Astrocyte (in vitro differentiated cells and primary cell): Measurements from ENCODE around the gene FJX1. TPM values are rescaled to one million over a fixed set of nuclear protein-coding genes. Genes with fewer than 3 reads are reported as not detected.
A peak's percentile ranks its signal among the peaks of the same experiment; 100 is the strongest.

Experiments
- DNase-seq: peaks from one replicate; pipeline ENCODE4 v3.0.0-alpha.2; 2010; ENCODE audit warnings: low read depth
- FAIRE-seq: peaks from 2 replicates; lab custom pipeline; 2011; peaks lifted over from hg19 to GRCh38; lab: Jason Lieb, UNC
- H2AFZ ChIP-seq: 2 replicates; pipeline ENCODE4 v1.6.0; 2012; ENCODE audit warnings: low read depth, low read length, inconsistent platforms
- H3K27ac ChIP-seq: 2 replicates; pipeline ENCODE4 v1.5.1; 2011; ENCODE audit warnings: low read depth, low read length, inconsistent platforms
- H3K27me3 ChIP-seq: 2 replicates; pipeline ENCODE4 v1.6.0; 2011; ENCODE audit warnings: low read length, inconsistent platforms; ENCODE audit not compliant: insufficient read depth
- H3K36me3 ChIP-seq: 2 replicates; pipeline ENCODE4 v1.5.1; 2011; ENCODE audit warnings: low read length, inconsistent platforms; ENCODE audit not compliant: insufficient read depth
- H3K4me1 ChIP-seq: 2 replicates; pipeline ENCODE4 v1.5.1; 2011; ENCODE audit warnings: low read length, inconsistent platforms; ENCODE audit not compliant: insufficient read depth
- H3K4me2 ChIP-seq: 2 replicates; pipeline ENCODE4 v1.6.0; 2012; ENCODE audit warnings: low read length, inconsistent platforms
- H3K4me3 ChIP-seq: 2 replicates; pipeline ENCODE4 v1.5.1; 2011; ENCODE audit warnings: low read depth, mild to moderate bottlenecking, low read length, inconsistent platforms; ENCODE audit not compliant: insufficient read depth
- H3K79me2 ChIP-seq: 2 replicates; pipeline ENCODE4 v1.6.0; 2012; ENCODE audit warnings: mild to moderate bottlenecking, low read length, inconsistent platforms; ENCODE audit not compliant: insufficient read depth
- H3K9ac ChIP-seq: 2 replicates; pipeline ENCODE4 v1.6.0; 2012; ENCODE audit warnings: mild to moderate bottlenecking, low read length, inconsistent platforms
- H3K9me3 ChIP-seq: 2 replicates; pipeline ENCODE4 v1.5.1; 2012; ENCODE audit warnings: low read depth, mild to moderate bottlenecking, low read length, inconsistent platforms; ENCODE audit not compliant: insufficient read depth
- H4K20me1 ChIP-seq: 2 replicates; pipeline ENCODE4 v1.6.0; 2012; ENCODE audit warnings: low read length, inconsistent platforms; ENCODE audit not compliant: insufficient read depth
- H3K27ac Mint-ChIP-seq: one replicate; pipeline ENCODE4 v1.8.0; 2021; ENCODE audit warnings: mild to moderate bottlenecking, mixed read lengths; ENCODE audit not compliant: unreplicated experiment
- H3K27me3 Mint-ChIP-seq: one replicate; pipeline ENCODE4 v1.8.0; 2021; ENCODE audit warnings: low read depth, mixed read lengths; ENCODE audit not compliant: unreplicated experiment
- H3K36me3 Mint-ChIP-seq: one replicate; pipeline ENCODE4 v1.8.0; 2021; ENCODE audit warnings: low read depth, mixed read lengths; ENCODE audit not compliant: unreplicated experiment
- H3K4me1 Mint-ChIP-seq: one replicate; pipeline ENCODE4 v1.8.0; 2021; ENCODE audit warnings: low read depth, mixed read lengths; ENCODE audit not compliant: unreplicated experiment
- H3K4me3 Mint-ChIP-seq: one replicate; pipeline ENCODE4 v1.8.0; 2021; ENCODE audit warnings: mild to moderate bottlenecking, moderate library complexity, mixed read lengths; ENCODE audit not compliant: unreplicated experiment
- H3K9me3 Mint-ChIP-seq: one replicate; pipeline ENCODE4 v1.8.0; 2021; ENCODE audit warnings: mild to moderate bottlenecking, mixed read lengths; ENCODE audit not compliant: unreplicated experiment
- CTCF ChIP-seq: IDR thresholded peaks from 2 replicates; pipeline ENCODE4 v1.5.1; 2011; ENCODE audit warnings: low read depth, mild to moderate bottlenecking, inconsistent platforms, low read length, moderate library complexity; ENCODE audit not compliant: insufficient read depth
- EZH2 ChIP-seq: IDR thresholded peaks from 2 replicates; pipeline ENCODE4 v1.6.1; 2012; ENCODE audit warnings: mild to moderate bottlenecking, low read length, inconsistent platforms; ENCODE audit not compliant: insufficient read depth
- total RNA-seq: library from RNA; stranded (reverse); gene quantifications from 2 replicates; pipeline ENCODE4 v1.2.1, GENCODE V29; 2021

The FJX1 gene
- total RNA-seq, 1 donor from 2014 or later, result 47.9 TPM

- no peak overlapping the region for H2AFZ ChIP-seq
- H4K20me1 ChIP-seq, result no peaks in the 10 kb centered on the region
- no peak overlapping the region for H3K4me3 Mint-ChIP-seq
- peak; percentile 71 for DNase-seq
- no peak overlapping the region for H3K9ac ChIP-seq
- TF ChIP-seq EZH2, result no peak
- TF ChIP-seq CTCF, result no peak
- peak overlapping the region; percentile 47 for H3K4me2 ChIP-seq
- no peaks in the 10 kb centered on the region for H3K9me3 ChIP-seq
- no peaks in the 10 kb centered on the region for H3K36me3 Mint-ChIP-seq
- peaks cover 1% of the 10 kb centered on the region for H3K9me3 Mint-ChIP-seq
- no peak overlapping the region for H3K27ac ChIP-seq
- H3K4me1 ChIP-seq, result peaks cover 28% of the 10 kb centered on the region
- H3K27ac Mint-ChIP-seq, result peak overlapping the region; percentile 76
- peaks cover 35% of the 10 kb centered on the region for H3K4me1 Mint-ChIP-seq
- no peaks in the 10 kb centered on the region for H3K27me3 ChIP-seq
- no peak for FAIRE-seq
- no peaks in the 10 kb centered on the region for H3K36me3 ChIP-seq
- no peaks in the 10 kb centered on the region for H3K79me2 ChIP-seq
- no peak overlapping the region for H3K4me3 ChIP-seq
- H3K27me3 Mint-ChIP-seq, result peaks cover 6% of the 10 kb centered on the region
Measured at GRCh38 chr11:35588627-35589026, 29.6 kb upstream of the FJX1 start.

- no peak for FAIRE-seq
- Histone ChIP-seq H3K4me3 (no peak overlapping the region), H3K79me2 (no peaks in the 10 kb centered on the region), H3K4me2 (no peak overlapping the region), H3K36me3 (no peaks in the 10 kb centered on the region), H4K20me1 (no peaks in the 10 kb centered on the region), H3K9ac (no peak overlapping the region), H2AFZ (no peak overlapping the region), H3K27ac (no peak overlapping the region), H3K27me3 (no peaks in the 10 kb centered on the region), H3K4me1 (peaks cover 22% of the 10 kb centered on the region), H3K9me3 (no peaks in the 10 kb centered on the region)
- Mint-ChIP-seq H3K36me3 (no peaks in the 10 kb centered on the region), H3K4me3 (no peak overlapping the region), H3K27ac (no peak overlapping the region), H3K4me1 (peaks cover 35% of the 10 kb centered on the region), H3K27me3 (peaks cover 6% of the 10 kb centered on the region), H3K9me3 (peaks cover 1% of the 10 kb centered on the region)
- no peak for DNase-seq
- no peak for TF ChIP-seq CTCF
Measured at GRCh38 chr11:35589281-35589680, 29.0 kb upstream of the FJX1 start.

GRCh38 chr11:35590412-35590811 lies 27.8 kb upstream of the FJX1 start:
- peaks cover 6% of the 10 kb centered on the region for H3K27me3 Mint-ChIP-seq

More at GRCh38 chr11:35590412-35590811, 27.8 kb upstream of the FJX1 start:
- no peaks in the 10 kb centered on the region for H3K79me2 ChIP-seq
- Mint-ChIP-seq H3K36me3 (no peaks in the 10 kb centered on the region), H3K4me1 (peaks cover 35% of the 10 kb centered on the region), H3K9me3 (peaks cover 1% of the 10 kb centered on the region), H3K4me3 (no peak overlapping the region), H3K27ac (no peak overlapping the region)
- FAIRE-seq (peak; percentile 78), DNase-seq (no peak)
- H3K9ac ChIP-seq, result no peak overlapping the region
- no peak overlapping the region for H2AFZ ChIP-seq
- no peak overlapping the region for H3K4me2 ChIP-seq
- no peak overlapping the region for H3K4me3 ChIP-seq
- H3K27me3 ChIP-seq, result no peaks in the 10 kb centered on the region
- no peak overlapping the region for H3K27ac ChIP-seq
- H4K20me1 ChIP-seq, result no peaks in the 10 kb centered on the region
- H3K36me3 ChIP-seq, result no peaks in the 10 kb centered on the region
- TF ChIP-seq CTCF (no peak), EZH2 (no peak)
- H3K4me1 ChIP-seq, result peaks cover 18% of the 10 kb centered on the region
- no peaks in the 10 kb centered on the region for H3K9me3 ChIP-seq
